SKM-1 (cell line): ENCODE measurements around the gene PPARD.
"Not testable (repeated sequence)": the region's sequence is repeated elsewhere in the genome, so short reads cannot be mapped to it uniquely, and the experiment has no call there.

Experiments used
- DNase-seq: peaks from one replicate; lab custom pipeline; 2025; ENCODE audit not compliant: unreplicated experiment; lab: John Stamatoyannopoulos, UW

PPARD gene

GRCh38 chr6:35312076-35312800 is 30.1 kb upstream of the PPARD start:
- no peak for DNase-seq

GRCh38 chr6:35312807-35313206 is 29.6 kb upstream of the PPARD start:
- DNase-seq: no peak

GRCh38 chr6:35317483-35318195 is 24.7 kb upstream of the PPARD start:
- no peak for DNase-seq

GRCh38 chr6:35318196-35319171 is 23.9 kb upstream of the PPARD start:
- DNase-seq: no peak

- no peak for DNase-seq
Measured at GRCh38 chr6:35319346-35320030, 22.9 kb upstream of the PPARD start.

- no peak for DNase-seq
Measured at GRCh38 chr6:35320031-35320410, 22.3 kb upstream of the PPARD start.

- DNase-seq: no peak
Measured at GRCh38 chr6:35321091-35321490, 21.3 kb upstream of the PPARD start.

GRCh38 chr6:35327349-35328027 is 14.9 kb upstream of the PPARD start:
- DNase-seq: peak; percentile 45

GRCh38 chr6:35328108-35328723 is 14.1 kb upstream of the PPARD start:
- DNase-seq: no peak

GRCh38 chr6:35328965-35329364 is 13.4 kb upstream of the PPARD start:
- not testable (repeated sequence) for DNase-seq

- no peak for DNase-seq
Measured at GRCh38 chr6:35330541-35331119, 11.7 kb upstream of the PPARD start.

- not testable (repeated sequence) for DNase-seq
Measured at GRCh38 chr6:35332074-35332887, 10.1 kb upstream of the PPARD start.

- no peak for DNase-seq
Measured at GRCh38 chr6:35341557-35341956, 801 bp upstream of the PPARD start.

- DNase-seq: peak; percentile 16
Measured at GRCh38 chr6:35343092-35343834, 905 bp downstream of the PPARD start.

GRCh38 chr6:35343835-35344550 is 1.6 kb downstream of the PPARD start:
- no peak for DNase-seq

GRCh38 chr6:35351422-35351821 is 9.1 kb downstream of the PPARD start:
- no peak for DNase-seq

GRCh38 chr6:35352735-35353134 is 10.4 kb downstream of the PPARD start:
- DNase-seq: no peak
